PFSK-1 (cell line): ENCODE data around the gene CPO.

Source experiments
- FOXP2 ChIP-seq: optimal IDR thresholded peaks from 2 replicates; pipeline ENCODE3; 2011; ENCODE audit warnings: borderline replicate concordance, control low read depth, inconsistent platforms; ENCODE audit not compliant: insufficient read depth; ENCODE audit errors: extremely low read length, extremely low read depth
- POLR2AphosphoS5 ChIP-seq: IDR thresholded peaks from 2 replicates; pipeline ENCODE4 v1.6.1; 2012; ENCODE audit warnings: low read depth, mild to moderate bottlenecking, control low read depth, low read length, moderate library complexity
- SIN3A ChIP-seq: IDR thresholded peaks from 2 replicates; pipeline ENCODE4 v1.6.1; 2012; ENCODE audit warnings: mild to moderate bottlenecking, low read length, moderate library complexity, borderline replicate concordance; ENCODE audit not compliant: insufficient read depth
- TAF1 ChIP-seq: IDR thresholded peaks from 2 replicates; pipeline ENCODE4 v1.6.1; 2012; ENCODE audit warnings: low read length, control low read depth, borderline replicate concordance; ENCODE audit not compliant: insufficient read depth
- TF ChIP-seq, protein P1 (sequence below), 2 experiments: IDR thresholded peaks; 2 replicates each; pipeline versions ENCODE4 v1.6.1 to v1.8.0; 2011 to 2012; ENCODE audit warnings: low read depth in 2 of 2, low read length in 2 of 2, control low read depth in 1 of 2, inconsistent platforms in 1 of 2, mild to moderate bottlenecking in 1 of 2, moderate library complexity in 1 of 2; ENCODE audit not compliant: insufficient read depth in 1 of 2

DNA sequence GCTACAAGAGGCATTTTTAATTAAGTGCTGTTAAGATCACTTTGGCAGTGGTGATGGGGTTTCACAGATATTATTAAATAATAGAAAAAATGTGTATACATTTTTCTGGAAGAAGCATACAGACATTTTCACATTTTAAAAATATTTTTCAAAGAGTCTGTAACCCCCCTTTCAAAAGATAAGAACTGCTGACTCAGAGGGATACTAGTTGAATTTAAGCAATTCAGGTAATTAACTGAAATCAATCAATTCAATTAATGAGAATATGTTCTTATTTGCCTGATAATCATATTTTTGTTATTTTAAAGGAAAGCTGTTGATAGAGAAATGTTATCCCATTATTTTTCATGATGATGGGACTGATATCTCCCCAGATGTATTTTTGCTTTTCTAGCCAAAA lies 41.1 kb downstream of the CPO start:
- TF ChIP-seq, protein P1, sequence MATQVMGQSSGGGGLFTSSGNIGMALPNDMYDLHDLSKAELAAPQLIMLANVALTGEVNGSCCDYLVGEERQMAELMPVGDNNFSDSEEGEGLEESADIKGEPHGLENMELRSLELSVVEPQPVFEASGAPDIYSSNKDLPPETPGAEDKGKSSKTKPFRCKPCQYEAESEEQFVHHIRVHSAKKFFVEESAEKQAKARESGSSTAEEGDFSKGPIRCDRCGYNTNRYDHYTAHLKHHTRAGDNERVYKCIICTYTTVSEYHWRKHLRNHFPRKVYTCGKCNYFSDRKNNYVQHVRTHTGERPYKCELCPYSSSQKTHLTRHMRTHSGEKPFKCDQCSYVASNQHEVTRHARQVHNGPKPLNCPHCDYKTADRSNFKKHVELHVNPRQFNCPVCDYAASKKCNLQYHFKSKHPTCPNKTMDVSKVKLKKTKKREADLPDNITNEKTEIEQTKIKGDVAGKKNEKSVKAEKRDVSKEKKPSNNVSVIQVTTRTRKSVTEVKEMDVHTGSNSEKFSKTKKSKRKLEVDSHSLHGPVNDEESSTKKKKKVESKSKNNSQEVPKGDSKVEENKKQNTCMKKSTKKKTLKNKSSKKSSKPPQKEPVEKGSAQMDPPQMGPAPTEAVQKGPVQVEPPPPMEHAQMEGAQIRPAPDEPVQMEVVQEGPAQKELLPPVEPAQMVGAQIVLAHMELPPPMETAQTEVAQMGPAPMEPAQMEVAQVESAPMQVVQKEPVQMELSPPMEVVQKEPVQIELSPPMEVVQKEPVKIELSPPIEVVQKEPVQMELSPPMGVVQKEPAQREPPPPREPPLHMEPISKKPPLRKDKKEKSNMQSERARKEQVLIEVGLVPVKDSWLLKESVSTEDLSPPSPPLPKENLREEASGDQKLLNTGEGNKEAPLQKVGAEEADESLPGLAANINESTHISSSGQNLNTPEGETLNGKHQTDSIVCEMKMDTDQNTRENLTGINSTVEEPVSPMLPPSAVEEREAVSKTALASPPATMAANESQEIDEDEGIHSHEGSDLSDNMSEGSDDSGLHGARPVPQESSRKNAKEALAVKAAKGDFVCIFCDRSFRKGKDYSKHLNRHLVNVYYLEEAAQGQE (IDR thresholded peaks at IDR 0.05; ENCODE audit: insufficient read depth in 1 of 2, low read depth in 2 of 2, low read length in 2 of 2), result no peak
- TF ChIP-seq SIN3A, result no peak
- TF ChIP-seq TAF1, result no peak
- TF ChIP-seq POLR2AphosphoS5, result no peak
- no peak for TF ChIP-seq FOXP2
